ENCODE results near the gene SCGB3A1. TPM values are rescaled to one million over a fixed set of nuclear protein-coding genes. Genes with fewer than 3 reads are reported as not detected.

Gene SCGB3A1
- polyA plus RNA-seq, 1 donor = not detected

GRCh38 chr5:180589771-180590542, 1.3 kb downstream of the SCGB3A1 start:
- DNase-seq = no peak

DNA sequence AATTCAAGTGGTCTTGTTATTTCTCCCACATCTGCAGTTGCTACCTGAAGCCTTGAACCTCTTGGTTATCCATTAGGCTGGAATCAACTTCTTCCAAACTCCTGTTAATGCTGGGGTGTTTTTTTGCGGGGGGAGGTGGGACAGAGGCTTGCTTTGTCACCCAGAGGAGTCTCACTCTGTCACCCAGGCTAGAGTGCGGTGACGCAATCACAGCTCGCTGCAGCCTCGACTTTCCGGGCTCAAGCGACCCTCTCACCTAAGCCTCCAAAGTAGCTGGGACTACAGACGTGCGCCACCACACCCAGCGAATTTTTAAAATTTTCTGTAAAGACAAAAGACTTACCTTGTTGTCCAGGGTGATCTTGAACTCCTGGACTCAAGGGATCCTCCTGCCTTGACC, 4.4 kb downstream of the SCGB3A1 start:
- no peak for DNase-seq

DNA sequence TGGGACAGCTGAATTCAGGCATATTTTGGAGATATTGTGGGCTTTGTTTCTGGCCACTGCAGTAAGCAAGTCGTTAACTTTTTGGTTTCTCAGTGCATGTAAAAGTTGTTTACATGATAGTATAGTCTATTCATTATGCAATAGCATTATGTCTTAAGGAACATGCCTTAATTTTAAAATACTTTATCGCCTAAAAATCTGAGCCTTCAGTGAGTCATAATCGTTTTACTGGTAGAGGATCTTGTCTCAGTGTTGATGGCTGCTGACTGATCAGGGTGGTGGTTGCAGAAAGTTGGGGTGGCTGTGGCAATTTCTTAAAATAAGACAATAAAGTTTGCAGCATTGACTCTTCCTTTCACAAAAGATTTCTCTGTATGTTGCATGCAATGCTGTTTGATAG, 5.1 kb downstream of the SCGB3A1 start:
- DNase-seq = no peak

GRCh38 chr5:180583738-180584137, 7.6 kb downstream of the SCGB3A1 start:
- DNase-seq = no peak

- no peak for DNase-seq
Measured at GRCh38 chr5:180580681-180581080, 10.6 kb downstream of the SCGB3A1 start.

DNA sequence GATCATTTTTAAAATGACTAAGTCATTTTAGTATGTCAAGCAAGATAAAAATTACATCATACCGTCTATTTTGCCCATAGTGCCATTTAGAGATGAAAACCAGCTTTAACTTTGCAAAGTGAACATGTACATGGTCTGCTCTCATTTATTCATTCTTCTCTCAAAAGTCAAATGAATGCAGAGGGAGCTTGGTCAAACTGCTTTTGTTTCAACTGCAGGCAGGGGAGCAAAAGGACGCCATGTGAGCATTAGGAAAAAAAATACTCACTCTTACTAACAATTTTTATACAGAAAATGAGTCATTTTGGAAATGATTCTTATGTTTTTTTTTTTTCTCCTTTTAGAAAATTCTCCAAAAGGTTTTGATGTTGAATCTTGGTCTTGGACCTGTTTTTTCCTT, 15.7 kb downstream of the SCGB3A1 start:
- no peak for DNase-seq

DNA sequence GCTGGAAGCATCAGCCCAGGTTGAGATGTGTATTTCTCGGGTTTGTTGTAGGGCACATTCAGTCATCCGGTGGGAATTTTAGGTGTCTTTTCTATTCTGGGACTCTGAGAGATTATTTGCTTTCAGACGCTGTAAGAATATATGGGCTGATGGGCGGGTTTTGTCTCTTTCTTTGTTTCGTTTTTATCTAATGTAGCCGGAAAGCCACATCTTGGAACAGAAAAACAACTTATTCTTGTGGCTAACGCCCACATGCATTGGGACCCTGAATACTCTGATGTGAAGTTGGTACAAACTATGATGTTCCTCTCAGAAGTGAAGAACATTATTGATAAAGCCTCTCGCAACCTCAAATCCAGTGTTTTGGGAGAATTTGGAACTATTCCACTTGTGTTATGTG, 22.4 kb downstream of the SCGB3A1 start:
- DNase-seq = no peak

DNA sequence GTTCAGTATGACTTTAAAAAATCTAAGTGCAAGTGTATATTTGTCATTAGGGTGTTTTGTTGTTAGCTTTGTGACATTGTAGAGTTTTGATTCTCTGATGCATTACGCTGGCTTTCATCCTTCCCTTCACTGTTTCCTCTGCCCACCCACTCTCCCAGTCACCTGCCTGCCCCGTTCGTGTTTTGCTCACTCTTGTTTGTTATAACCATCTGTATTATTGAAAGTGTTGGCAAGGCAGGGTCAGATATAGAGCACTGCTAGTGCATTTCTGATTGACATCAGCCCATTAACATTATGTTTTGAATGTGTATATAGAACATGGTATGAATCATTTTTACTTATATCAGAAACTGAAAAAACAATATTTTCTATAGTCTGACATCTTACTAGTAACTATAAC, 27.3 kb downstream of the SCGB3A1 start:
- no peak for DNase-seq

- DNase-seq = no peak
Measured at GRCh38 chr5:180558232-180558631, 33.1 kb downstream of the SCGB3A1 start.

DNA sequence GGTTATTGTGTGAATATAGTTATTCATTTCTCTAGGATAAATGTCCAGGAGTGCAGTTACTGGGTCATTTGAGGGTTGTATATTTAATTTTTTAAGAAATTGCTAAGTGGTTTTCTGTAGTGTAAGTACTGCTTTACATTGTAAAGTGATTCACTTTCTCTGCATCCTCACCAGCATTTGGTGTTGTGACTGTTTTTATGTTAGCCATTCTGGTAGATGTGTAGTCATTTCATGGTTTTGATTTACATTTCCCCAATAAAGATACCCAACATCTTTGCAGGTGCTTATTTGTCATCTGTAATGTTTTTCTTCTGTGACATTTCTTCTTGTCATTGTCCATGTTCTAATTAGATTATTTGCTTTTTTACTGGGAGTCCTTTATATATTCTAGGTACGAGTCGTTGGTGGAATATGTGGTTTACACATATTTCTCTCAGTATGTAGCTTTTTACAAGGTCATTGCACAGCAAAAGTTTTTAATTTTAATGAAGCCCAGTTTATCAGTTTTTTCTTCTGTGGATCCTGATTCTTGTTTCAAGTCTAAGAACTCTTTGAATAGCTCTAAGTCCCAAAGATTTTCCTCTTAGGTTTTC, 34.0 kb downstream of the SCGB3A1 start:
- no peak for DNase-seq

DNA sequence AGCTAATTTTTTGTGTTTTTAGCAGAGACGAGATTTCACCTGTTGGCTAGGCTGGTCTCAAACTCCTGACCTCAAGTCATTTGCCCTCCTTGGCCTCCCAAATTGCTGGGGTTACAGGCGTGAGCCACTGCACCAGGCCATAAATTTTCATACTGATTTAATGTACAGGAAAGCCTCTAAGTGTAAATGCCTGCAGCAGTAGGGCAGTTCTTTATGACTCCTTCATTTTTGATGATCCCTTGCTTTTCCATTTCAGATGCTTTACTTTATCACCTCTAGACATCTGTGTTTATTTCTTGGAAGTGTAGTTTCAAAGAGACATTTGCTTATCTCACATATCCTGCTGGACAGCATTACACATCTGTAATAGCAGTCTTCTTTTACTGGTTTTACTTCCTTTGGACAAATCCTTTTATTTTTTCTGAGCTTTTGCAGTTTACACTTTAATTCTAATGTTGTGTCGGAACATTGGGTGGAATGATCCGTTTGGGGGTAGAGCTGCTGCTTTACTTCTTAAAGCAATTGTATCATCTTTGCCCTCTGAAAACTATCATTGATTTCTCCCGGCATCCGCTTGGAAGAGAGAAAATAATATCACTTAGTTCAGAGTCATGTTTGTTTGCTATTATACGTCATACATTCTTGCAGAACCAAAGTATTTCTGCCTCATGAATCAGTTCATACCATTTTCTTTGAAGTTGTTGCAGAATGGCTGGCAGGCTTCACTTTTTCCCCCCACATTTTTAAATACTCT, 36.0 kb downstream of the SCGB3A1 start:
- DNase-seq = no peak

DNA sequence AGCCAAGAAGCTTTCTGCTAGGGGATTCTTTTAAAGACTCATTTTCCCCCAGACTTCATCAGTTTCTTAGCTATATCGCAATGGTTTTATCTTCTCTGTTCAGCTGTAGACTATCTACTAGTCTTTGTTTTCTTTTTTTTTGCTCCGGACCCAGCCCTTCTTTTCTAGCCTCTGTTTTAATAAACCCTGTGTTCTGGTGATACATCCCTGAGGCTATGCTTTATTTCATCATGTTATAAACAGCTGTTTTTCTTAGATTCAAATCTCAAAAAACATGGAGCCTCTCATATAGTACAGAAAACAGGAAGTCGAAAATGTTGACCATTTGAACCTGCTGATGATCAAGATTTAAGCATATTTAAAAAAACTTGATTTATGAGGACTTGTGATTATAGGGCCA, 37.8 kb downstream of the SCGB3A1 start:
- no peak for DNase-seq

- no peak for DNase-seq
Measured at GRCh38 chr5:180548563-180548962, 42.7 kb downstream of the SCGB3A1 start.

GRCh38 chr5:180545248-180545647, 46.1 kb downstream of the SCGB3A1 start:
- DNase-seq = no peak

DNA sequence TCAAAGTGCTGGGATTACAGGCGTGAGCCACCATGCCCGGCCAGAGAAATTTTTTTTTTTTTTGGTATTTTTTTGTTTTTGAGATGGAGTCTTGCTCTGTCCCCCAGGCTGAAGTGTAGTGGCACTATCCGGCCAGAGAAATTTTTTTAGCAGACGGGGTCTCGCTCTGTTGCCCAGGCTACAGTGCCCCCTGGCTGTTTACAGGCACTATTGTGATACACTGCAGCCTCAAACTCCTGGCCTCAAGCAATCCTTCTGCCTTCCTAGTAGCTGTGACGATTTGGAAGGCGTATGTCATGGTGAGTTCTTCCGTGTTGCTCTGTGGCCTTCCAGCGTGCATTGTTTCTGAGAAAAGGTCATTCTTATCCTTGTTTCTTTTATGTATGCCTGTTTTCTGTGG, 49.6 kb downstream of the SCGB3A1 start:
- no peak for DNase-seq

Other genes starting within 250 kb of the SCGB3A1 start
- gene GFPT2, start 238.2 kb downstream of the SCGB3A1 start, polyA plus RNA-seq (ENCODE audit: insufficient read length) = 5.1 TPM
- 74.4 TPM for gene CNOT6, start 97.1 kb downstream of the SCGB3A1 start, polyA plus RNA-seq (ENCODE audit: insufficient read length)
- 23.6 TPM for gene FLT4, start 58.1 kb upstream of the SCGB3A1 start, polyA plus RNA-seq (ENCODE audit: insufficient read length)
- gene OR2Y1, start 148.6 kb upstream of the SCGB3A1 start, polyA plus RNA-seq (ENCODE audit: insufficient read length) = not detected
- gene MGAT1, start 211.3 kb upstream of the SCGB3A1 start, polyA plus RNA-seq (ENCODE audit: insufficient read length) = 67.5 TPM

Data from left kidney (tissue), 2 donors.